SK-N-SH (cell line): Measurements from ENCODE around the gene DDX41.

ENCODE experiments used
- ELF1 ChIP-seq: IDR thresholded peaks from 2 replicates; pipeline ENCODE4 v1.4.0; 2012
- POLR2AphosphoS5 ChIP-seq: IDR thresholded peaks from 2 replicates; pipeline ENCODE4 v1.6.1; 2012; ENCODE audit warnings: low read depth, low read length
- TEAD4 ChIP-seq: IDR thresholded peaks from 2 replicates; pipeline ENCODE4 v1.4.0; 2012; ENCODE audit warnings: mild to moderate bottlenecking, borderline replicate concordance; ENCODE audit not compliant: insufficient read depth
- TF ChIP-seq, protein P1 (sequence below): fragments of 200-600 bp; sonication (generic); IDR thresholded peaks from 2 replicates; pipeline ENCODE4 v1.6.1; 2017; ENCODE audit warnings: antibody characterized with exemption, mild to moderate bottlenecking, moderate library complexity

DNA sequence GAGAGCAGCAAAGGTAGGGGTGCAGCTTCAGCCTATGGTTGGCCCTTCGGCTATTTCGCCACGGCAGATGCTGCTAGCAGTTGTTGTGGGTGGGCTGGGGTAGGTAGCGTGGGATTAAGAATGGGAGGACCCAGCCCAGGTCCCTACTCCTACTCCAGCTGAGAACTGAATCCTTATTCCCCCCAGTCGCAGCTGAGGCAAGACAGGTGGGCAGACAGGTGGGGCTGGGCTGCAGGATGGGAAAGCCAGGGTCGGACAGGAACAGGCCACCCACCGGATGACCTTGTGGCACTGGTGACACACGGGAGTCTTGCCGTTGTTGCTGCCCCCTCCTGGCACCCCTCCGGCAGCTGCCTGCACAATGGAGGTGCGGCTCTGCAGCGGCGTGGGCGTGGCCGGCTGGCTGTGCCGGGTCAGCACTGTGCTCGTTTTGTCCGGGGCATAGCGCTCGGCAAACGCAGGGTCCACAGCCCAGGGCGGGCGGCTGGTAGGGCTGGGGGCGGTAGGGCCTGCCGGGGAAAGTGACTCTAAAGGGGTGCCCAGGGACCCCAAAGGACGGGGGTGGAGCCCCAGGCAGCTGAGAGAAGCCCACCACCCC, 27.5 kb downstream of the DDX41 start:
- TF ChIP-seq POLR2AphosphoS5 (no peak), ELF1 (no peak), TEAD4 (no peak)
- TF ChIP-seq, protein P1, sequence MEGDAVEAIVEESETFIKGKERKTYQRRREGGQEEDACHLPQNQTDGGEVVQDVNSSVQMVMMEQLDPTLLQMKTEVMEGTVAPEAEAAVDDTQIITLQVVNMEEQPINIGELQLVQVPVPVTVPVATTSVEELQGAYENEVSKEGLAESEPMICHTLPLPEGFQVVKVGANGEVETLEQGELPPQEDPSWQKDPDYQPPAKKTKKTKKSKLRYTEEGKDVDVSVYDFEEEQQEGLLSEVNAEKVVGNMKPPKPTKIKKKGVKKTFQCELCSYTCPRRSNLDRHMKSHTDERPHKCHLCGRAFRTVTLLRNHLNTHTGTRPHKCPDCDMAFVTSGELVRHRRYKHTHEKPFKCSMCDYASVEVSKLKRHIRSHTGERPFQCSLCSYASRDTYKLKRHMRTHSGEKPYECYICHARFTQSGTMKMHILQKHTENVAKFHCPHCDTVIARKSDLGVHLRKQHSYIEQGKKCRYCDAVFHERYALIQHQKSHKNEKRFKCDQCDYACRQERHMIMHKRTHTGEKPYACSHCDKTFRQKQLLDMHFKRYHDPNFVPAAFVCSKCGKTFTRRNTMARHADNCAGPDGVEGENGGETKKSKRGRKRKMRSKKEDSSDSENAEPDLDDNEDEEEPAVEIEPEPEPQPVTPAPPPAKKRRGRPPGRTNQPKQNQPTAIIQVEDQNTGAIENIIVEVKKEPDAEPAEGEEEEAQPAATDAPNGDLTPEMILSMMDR = peak; percentile 7; the same call in 1 of the 2 replicates
